Suprapubic skin (tissue), 4 donors: ENCODE results near the gene SLC9C1. TPM values are rescaled to one million over a fixed set of nuclear protein-coding genes. Genes with fewer than 3 reads are reported as not detected.

Source experiments
- DNase-seq, 2 donors: peaks; one replicate each; pipeline ENCODE4 v3.0.0-alpha.2; 2019; ENCODE audit warnings: low spot score in 2 of 2
- H3K27ac ChIP-seq: fragments of 200-600 bp; sonication (generic); one replicate; pipeline ENCODE4 v1.5.1; 2019
- H3K27me3 ChIP-seq: fragments of 200-600 bp; sonication (generic); one replicate; pipeline ENCODE4 v1.5.1; 2019
- H3K36me3 ChIP-seq: fragments of 200-600 bp; sonication (generic); one replicate; pipeline ENCODE4 v1.5.1; 2019
- H3K4me1 ChIP-seq: fragments of 200-600 bp; sonication (generic); one replicate; pipeline ENCODE4 v1.5.1; 2019
- H3K4me3 ChIP-seq: fragments of 200-600 bp; sonication (generic); one replicate; pipeline ENCODE4 v1.5.1; 2019; ENCODE audit warnings: mild to moderate bottlenecking
- H3K9me3 ChIP-seq: fragments of 200-600 bp; sonication (generic); one replicate; pipeline ENCODE4 v1.5.1; 2019
- EP300 ChIP-seq: sonication (generic); formaldehyde crosslinking; IDR thresholded peaks from one replicate; pipeline ENCODE4 v1.6.1; 2017; ENCODE audit warnings: antibody characterized with exemption
- POLR2A ChIP-seq, 2 donors: fragments of 450-650 bp; IDR thresholded peaks; one replicate each; pipeline ENCODE4 v1.6.1; 2017; ENCODE audit warnings: antibody characterized with exemption in 2 of 2, mild to moderate bottlenecking in 2 of 2, moderate library complexity in 2 of 2
- POLR2AphosphoS5 ChIP-seq, 3 donors: sonication (generic); formaldehyde crosslinking; IDR thresholded peaks; one replicate each; pipeline ENCODE4 v1.6.1; 2017; ENCODE audit warnings: antibody characterized with exemption in 3 of 3
- WGBS: methylation state at CpG from one replicate; pipeline ENCODE4 v1.1.5; 2018; 5-methylcytosine and 5-hydroxymethylcytosine counted together
- total RNA-seq, 4 donors: library from RNA; depleted of rRNA; stranded (reverse); fragments of >200 nt; gene quantifications; one replicate each; pipeline ENCODE4 v1.1.0, GENCODE V29; 2016
- TF ChIP-seq, protein P1 (sequence below), 2 donors: fragments of 200-600 bp in 1 of 2; fragments of 450-650 bp in 1 of 2; sonication (generic) in 1 of 2; IDR thresholded peaks; one replicate each; pipeline ENCODE4 v1.5.1; 2016 to 2019; ENCODE audit warnings: antibody characterized with exemption in 2 of 2, mild to moderate bottlenecking in 1 of 2, moderate library complexity in 1 of 2

SLC9C1 gene
- total RNA-seq, 4 donors from 2014 or later = not detected

GRCh38 chr3:112141293-112141692, 152.7 kb downstream of the SLC9C1 start:
- WGBS = 93% methylated on average over 2 of the region's 2 CpGs
- no peaks in the 10 kb centered on the region for H3K4me1 ChIP-seq
- no peak overlapping the region for H3K4me3 ChIP-seq
- no peaks in the 10 kb centered on the region for H3K9me3 ChIP-seq
- H3K36me3 ChIP-seq = no peaks in the 10 kb centered on the region
- H3K27ac ChIP-seq = no peak overlapping the region
- TF ChIP-seq POLR2A (IDR thresholded peaks at IDR 0.05) (no peak), POLR2AphosphoS5 (IDR thresholded peaks at IDR 0.05) (no peak), EP300 (no peak)
- TF ChIP-seq, protein P1, sequence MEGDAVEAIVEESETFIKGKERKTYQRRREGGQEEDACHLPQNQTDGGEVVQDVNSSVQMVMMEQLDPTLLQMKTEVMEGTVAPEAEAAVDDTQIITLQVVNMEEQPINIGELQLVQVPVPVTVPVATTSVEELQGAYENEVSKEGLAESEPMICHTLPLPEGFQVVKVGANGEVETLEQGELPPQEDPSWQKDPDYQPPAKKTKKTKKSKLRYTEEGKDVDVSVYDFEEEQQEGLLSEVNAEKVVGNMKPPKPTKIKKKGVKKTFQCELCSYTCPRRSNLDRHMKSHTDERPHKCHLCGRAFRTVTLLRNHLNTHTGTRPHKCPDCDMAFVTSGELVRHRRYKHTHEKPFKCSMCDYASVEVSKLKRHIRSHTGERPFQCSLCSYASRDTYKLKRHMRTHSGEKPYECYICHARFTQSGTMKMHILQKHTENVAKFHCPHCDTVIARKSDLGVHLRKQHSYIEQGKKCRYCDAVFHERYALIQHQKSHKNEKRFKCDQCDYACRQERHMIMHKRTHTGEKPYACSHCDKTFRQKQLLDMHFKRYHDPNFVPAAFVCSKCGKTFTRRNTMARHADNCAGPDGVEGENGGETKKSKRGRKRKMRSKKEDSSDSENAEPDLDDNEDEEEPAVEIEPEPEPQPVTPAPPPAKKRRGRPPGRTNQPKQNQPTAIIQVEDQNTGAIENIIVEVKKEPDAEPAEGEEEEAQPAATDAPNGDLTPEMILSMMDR (IDR thresholded peaks at IDR 0.05) = no peak
- no peak for DNase-seq
- no peaks in the 10 kb centered on the region for H3K27me3 ChIP-seq

DNA sequence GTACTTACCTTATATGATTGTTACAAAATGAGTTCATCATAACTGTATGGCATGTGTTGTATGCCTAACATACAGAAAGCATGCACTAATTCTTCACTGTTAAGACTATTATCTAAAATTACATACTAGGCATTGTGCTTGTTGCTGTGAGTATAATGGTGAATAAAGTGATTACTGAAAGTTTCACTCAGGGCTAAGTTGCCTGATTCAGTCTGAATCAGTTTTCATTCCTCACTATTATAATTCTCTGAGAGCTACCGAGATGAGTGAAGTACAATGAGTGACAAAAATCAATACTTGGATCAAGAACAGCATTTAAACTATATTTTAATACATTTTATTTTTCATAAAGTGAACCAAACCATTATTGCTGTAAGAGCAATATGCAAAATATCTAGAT, 153.4 kb downstream of the SLC9C1 start:
- TF ChIP-seq POLR2A (IDR thresholded peaks at IDR 0.05) = no peak
- no peak for TF ChIP-seq POLR2AphosphoS5 (IDR thresholded peaks at IDR 0.05)
- no peak for TF ChIP-seq EP300
- TF ChIP-seq, protein P1 (IDR thresholded peaks at IDR 0.05) = no peak
- Histone ChIP-seq H3K36me3 (no peaks in the 10 kb centered on the region), H3K27ac (no peak overlapping the region), H3K27me3 (no peaks in the 10 kb centered on the region), H3K4me1 (no peaks in the 10 kb centered on the region), H3K4me3 (no peak overlapping the region), H3K9me3 (no peaks in the 10 kb centered on the region)
- 90% methylated on average over 1 of the region's 1 CpG for WGBS
- no peak for DNase-seq

DNA sequence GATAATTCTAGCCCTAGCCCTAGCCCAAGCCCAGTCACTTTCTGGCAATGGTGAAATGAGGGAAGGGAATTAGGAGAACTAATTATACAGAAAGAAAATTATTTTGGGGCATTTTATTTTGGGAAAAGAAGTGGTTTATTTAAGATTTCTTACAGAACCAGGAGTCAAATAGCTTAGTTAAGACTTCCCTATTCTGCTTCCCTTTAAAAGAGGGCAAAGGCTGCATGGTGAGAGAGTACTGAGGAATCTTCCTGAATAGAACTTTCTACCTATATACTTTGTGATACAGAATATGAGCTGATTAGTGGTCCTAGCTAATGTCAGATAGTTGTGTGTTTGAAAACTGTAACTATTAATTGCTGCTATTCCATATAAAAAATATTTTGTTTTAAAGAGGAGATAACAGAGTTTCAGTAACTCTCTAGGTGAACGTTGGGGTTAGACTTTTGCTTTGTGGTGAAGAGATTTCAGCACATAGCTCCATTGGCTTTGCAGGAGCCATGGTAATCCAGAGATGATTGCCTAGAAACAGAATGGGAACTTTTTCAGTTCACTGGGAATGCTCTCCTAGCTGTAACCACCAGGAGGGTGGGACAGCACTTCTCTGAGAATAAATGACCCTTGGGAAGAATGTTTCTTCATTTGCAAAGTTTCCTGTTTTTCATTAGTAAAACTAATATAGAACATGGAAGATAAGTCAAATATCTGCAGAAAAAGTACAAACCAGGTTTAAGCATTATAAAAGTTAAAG, 155.6 kb downstream of the SLC9C1 start:
- no peak overlapping the region for H3K27ac ChIP-seq
- H3K4me1 ChIP-seq = no peaks in the 10 kb centered on the region
- H3K36me3 ChIP-seq = no peaks in the 10 kb centered on the region
- no peak overlapping the region for H3K4me3 ChIP-seq
- no peaks in the 10 kb centered on the region for H3K9me3 ChIP-seq
- TF ChIP-seq EP300 (no peak), POLR2A (IDR thresholded peaks at IDR 0.05) (no peak), POLR2AphosphoS5 (IDR thresholded peaks at IDR 0.05) (no peak)
- WGBS = 53% methylated on average over 1 of the region's 1 CpG
- no peaks in the 10 kb centered on the region for H3K27me3 ChIP-seq
- no peak for DNase-seq

DNA sequence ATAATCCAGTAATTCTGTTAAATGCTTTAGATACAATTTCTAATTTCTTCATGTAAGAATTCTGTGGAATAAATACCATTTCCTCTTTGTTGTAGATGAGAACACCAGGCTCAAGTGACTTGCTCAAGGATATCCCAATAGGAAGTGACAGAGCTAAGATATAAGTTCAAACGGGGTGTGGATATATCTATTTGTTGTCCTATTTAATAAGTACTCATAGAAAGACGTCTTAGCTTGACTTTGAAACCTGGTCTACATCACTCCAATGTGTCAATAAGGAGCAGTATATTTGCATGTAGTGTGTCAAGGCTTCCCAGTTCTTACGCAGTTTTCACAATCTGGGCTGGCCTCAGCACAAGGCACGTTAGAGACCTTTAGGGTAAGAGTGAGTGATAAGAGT, 156.2 kb downstream of the SLC9C1 start:
- TF ChIP-seq POLR2AphosphoS5 (IDR thresholded peaks at IDR 0.05) (no peak), EP300 (no peak), POLR2A (IDR thresholded peaks at IDR 0.05) (no peak)
- TF ChIP-seq, protein P1 (IDR thresholded peaks at IDR 0.05) = no peak
- WGBS = 59% methylated on average over 4 of the region's 4 CpGs

GRCh38 chr3:112136959-112137693, 156.9 kb downstream of the SLC9C1 start:
- WGBS = 41% methylated on average over 5 of the region's 5 CpGs

More for the DNA sequence above, 156.2 kb downstream of the SLC9C1 start:
- Histone ChIP-seq H3K27ac (no peak overlapping the region), H3K27me3 (no peaks in the 10 kb centered on the region), H3K36me3 (no peaks in the 10 kb centered on the region), H3K4me1 (peaks cover under 1% of the 10 kb centered on the region), H3K4me3 (no peak overlapping the region), H3K9me3 (no peaks in the 10 kb centered on the region)
- DNase-seq = no peak

More at GRCh38 chr3:112136959-112137693, 156.9 kb downstream of the SLC9C1 start:
- peaks cover 6% of the 10 kb centered on the region for H3K4me1 ChIP-seq
- no peak for DNase-seq
- no peak overlapping the region for H3K4me3 ChIP-seq
- TF ChIP-seq, protein P1 (IDR thresholded peaks at IDR 0.05) = peak in 1 of 2 donors; percentile 23
- no peak for TF ChIP-seq POLR2A (IDR thresholded peaks at IDR 0.05)
- no peak overlapping the region for H3K27ac ChIP-seq
- H3K36me3 ChIP-seq = no peaks in the 10 kb centered on the region
- H3K9me3 ChIP-seq = no peaks in the 10 kb centered on the region
- no peaks in the 10 kb centered on the region for H3K27me3 ChIP-seq
